Vagina (tissue), 2 donors: ENCODE results near the gene BAZ1B.

Experiments
- POLR2A ChIP-seq, 2 donors: fragments of 450-650 bp; IDR thresholded peaks; one replicate each; pipeline ENCODE4 v1.6.1; 2017; ENCODE audit warnings: antibody characterized with exemption in 2 of 2, mild to moderate bottlenecking in 2 of 2, moderate library complexity in 2 of 2
- TF ChIP-seq, protein P1 (sequence below), 3 experiments: fragments of 450-650 bp in 2 of 3; fragments of 200-600 bp in 1 of 3; sonication (generic) in 1 of 3; IDR thresholded peaks; one replicate each; pipeline ENCODE4 v1.5.1; 2017 to 2019; ENCODE audit warnings: antibody characterized with exemption in 3 of 3, mild to moderate bottlenecking in 2 of 3, moderate library complexity in 2 of 3

- no peak for TF ChIP-seq POLR2A (IDR thresholded peaks at IDR 0.05)
- TF ChIP-seq, protein P1, sequence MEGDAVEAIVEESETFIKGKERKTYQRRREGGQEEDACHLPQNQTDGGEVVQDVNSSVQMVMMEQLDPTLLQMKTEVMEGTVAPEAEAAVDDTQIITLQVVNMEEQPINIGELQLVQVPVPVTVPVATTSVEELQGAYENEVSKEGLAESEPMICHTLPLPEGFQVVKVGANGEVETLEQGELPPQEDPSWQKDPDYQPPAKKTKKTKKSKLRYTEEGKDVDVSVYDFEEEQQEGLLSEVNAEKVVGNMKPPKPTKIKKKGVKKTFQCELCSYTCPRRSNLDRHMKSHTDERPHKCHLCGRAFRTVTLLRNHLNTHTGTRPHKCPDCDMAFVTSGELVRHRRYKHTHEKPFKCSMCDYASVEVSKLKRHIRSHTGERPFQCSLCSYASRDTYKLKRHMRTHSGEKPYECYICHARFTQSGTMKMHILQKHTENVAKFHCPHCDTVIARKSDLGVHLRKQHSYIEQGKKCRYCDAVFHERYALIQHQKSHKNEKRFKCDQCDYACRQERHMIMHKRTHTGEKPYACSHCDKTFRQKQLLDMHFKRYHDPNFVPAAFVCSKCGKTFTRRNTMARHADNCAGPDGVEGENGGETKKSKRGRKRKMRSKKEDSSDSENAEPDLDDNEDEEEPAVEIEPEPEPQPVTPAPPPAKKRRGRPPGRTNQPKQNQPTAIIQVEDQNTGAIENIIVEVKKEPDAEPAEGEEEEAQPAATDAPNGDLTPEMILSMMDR (IDR thresholded peaks at IDR 0.05) = no peak
These were observed 11.6 kb upstream of the BAZ1B start for GRCh38 chr7:73533742-73534141.
